HCT116 (cell line): ENCODE measurements around the gene COL1A1. TPM values are rescaled to one million over a fixed set of nuclear protein-coding genes. Genes with fewer than 3 reads are reported as not detected.

Source experiments
- ATAC-seq: fragments of 200-7000 bp; cut with Tn5 transposase; 2 replicates; pipeline ENCODE4 v1.9.1; 2020; ENCODE audit warnings: mild to moderate bottlenecking, moderate library complexity
- BruUV-seq: library from RNA; stranded (reverse); fragments of 400-500 nt; replicated peaks from 2 replicates; lab custom pipeline; 2021; lab: Mats Ljungman, UMichigan
- CTCF ChIA-PET: fragments of 300-600 bp; sonication (Branson Sonifier 250); formaldehyde crosslinking; loops from one replicate; lab custom pipeline; 2021; ENCODE audit warnings: antibody characterized with exemption; lab: Charles Lee
- POLR2A ChIA-PET: fragments of 300-600, 350-600 bp; sonication (Branson Sonifier 250); formaldehyde crosslinking; loops from one replicate; lab custom pipeline; 2021; ENCODE audit warnings: antibody characterized with exemption; lab: Charles Lee
- RAD21 ChIA-PET, 2 experiments: fragments of 300-600 bp; sonication (Branson Sonifier 250); formaldehyde crosslinking; loops; one replicate each; lab custom pipeline; 2023; ENCODE audit warnings: low total read pairs in 2 of 2; ENCODE audit not compliant: uncharacterized antibody in 2 of 2, unreplicated experiment in 2 of 2, low non-redundant PET in 1 of 2; lab: Charles Lee
- DNase-seq: peaks from one replicate; pipeline ENCODE4 v3.0.0-alpha.2; 2010; ENCODE audit warnings: low read depth, low spot score
- H2AFZ ChIP-seq: fragments of 200-600 bp; shearing (Covaris generic), sonication (generic); 2 replicates; pipeline ENCODE4 v1.6.1; 2017; ENCODE audit warnings: low read depth, mixed run types, mixed read lengths, antibody characterized with exemption, low read length; ENCODE audit not compliant: poor library complexity, severe bottlenecking
- H3K27ac ChIP-seq: 2 replicates; pipeline ENCODE4 v1.5.1; 2012; ENCODE audit warnings: low read depth, low read length
- H3K27me3 ChIP-seq: fragments of 200-600 bp; sonication (generic); 2 replicates; pipeline ENCODE4 v1.6.1; 2016; ENCODE audit warnings: mixed run types, low read length, mixed read lengths; ENCODE audit not compliant: insufficient read depth
- H3K36me3 ChIP-seq, 2 experiments: fragments of 200-500 bp in 1 of 2; fragments of 200-600 bp in 1 of 2; sonication (Bioruptor generic) in 1 of 2; sonication (generic) in 1 of 2; 2 replicates each; pipeline versions ENCODE4 v1.5.1 to v1.6.1; 2014 to 2016; ENCODE audit warnings: low read length in 2 of 2, inconsistent platforms in 1 of 2, mixed read lengths in 1 of 2, mixed run types in 1 of 2; ENCODE audit not compliant: insufficient read depth in 2 of 2, control insufficient read depth in 1 of 2
- H3K4me1 ChIP-seq, 2 experiments: fragments of 200-600 bp in 1 of 2; sonication (generic) in 1 of 2; 2 replicates each; pipeline versions ENCODE4 v1.5.1 to v1.6.1; 2012 to 2017; ENCODE audit warnings: low read length in 2 of 2, inconsistent platforms in 1 of 2, mild to moderate bottlenecking in 1 of 2, mixed read lengths in 1 of 2, mixed run types in 1 of 2, moderate library complexity in 1 of 2; ENCODE audit not compliant: insufficient read depth in 2 of 2, control insufficient read depth in 1 of 2
- H3K4me2 ChIP-seq: fragments of 200-600 bp; sonication (generic); 2 replicates; pipeline ENCODE4 v1.6.1; 2017; ENCODE audit warnings: mixed run types, low read length, mixed read lengths
- H3K4me3 ChIP-seq, 2 experiments: fragments of 200-600 bp in 1 of 2; sonication (generic) in 1 of 2; replicated peaks in 1 of 2; 2 replicates each; pipeline ENCODE4 v1.5.1; 2011 to 2016; ENCODE audit warnings: low read length in 2 of 2, control low read depth in 1 of 2, low read depth in 1 of 2, mild to moderate bottlenecking in 1 of 2, mixed read lengths in 1 of 2, mixed run types in 1 of 2
- H3K79me2 ChIP-seq: fragments of 200-600 bp; sonication (generic); 2 replicates; pipeline ENCODE4 v1.6.1; 2017; ENCODE audit warnings: mild to moderate bottlenecking, mixed run types, low read length, moderate library complexity, mixed read lengths; ENCODE audit not compliant: insufficient read depth
- H3K9ac ChIP-seq: fragments of 200-600 bp; sonication (generic); 2 replicates; pipeline ENCODE4 v1.6.1; 2016; ENCODE audit warnings: low read length, mixed read lengths
- H3K9me2 ChIP-seq: fragments of 200-600 bp; sonication (generic), shearing (Covaris generic); 2 replicates; pipeline ENCODE4 v1.6.1; 2017; ENCODE audit warnings: mixed run types, mild to moderate bottlenecking, moderate library complexity; ENCODE audit not compliant: insufficient read depth
- H3K9me3 ChIP-seq, 2 experiments: fragments of 200-500 bp in 1 of 2; fragments of 200-600 bp in 1 of 2; sonication (Bioruptor generic) in 1 of 2; sonication (generic) in 1 of 2; 2 replicates each; pipeline ENCODE4 v1.6.1; 2014 to 2017; ENCODE audit warnings: low read length in 2 of 2, mixed read lengths in 2 of 2, inconsistent platforms in 1 of 2, low read depth in 1 of 2, mild to moderate bottlenecking in 1 of 2, mixed run types in 1 of 2, moderate library complexity in 1 of 2; ENCODE audit not compliant: control insufficient read depth in 1 of 2, insufficient read depth in 1 of 2
- H4K20me1 ChIP-seq: fragments of 200-600 bp; sonication (generic), shearing (Covaris generic); 2 replicates; pipeline ENCODE4 v1.6.1; 2017; ENCODE audit warnings: mixed run types, mild to moderate bottlenecking, moderate library complexity; ENCODE audit not compliant: insufficient read depth
- CEBPB ChIP-seq: IDR thresholded peaks from 2 replicates; pipeline ENCODE4 v1.6.1; 2012; ENCODE audit warnings: low read depth
- EGR1 ChIP-seq: IDR thresholded peaks from 2 replicates; pipeline ENCODE4 v1.6.1; 2012; ENCODE audit warnings: low read depth
- ELF1 ChIP-seq: IDR thresholded peaks from 2 replicates; pipeline ENCODE4 v1.6.1; 2012; ENCODE audit warnings: low read depth, borderline replicate concordance
- EZH2 ChIP-seq: fragments of 200-600 bp; sonication (generic); IDR thresholded peaks from 2 replicates; pipeline ENCODE4 v1.6.1; 2017; ENCODE audit warnings: antibody characterized with exemption, mixed run types
- EZH2phosphoT487 ChIP-seq: fragments of 200-600 bp; IDR thresholded peaks from 2 replicates; pipeline ENCODE4 v1.6.1; 2018; ENCODE audit warnings: antibody characterized with exemption, borderline replicate concordance
- FOSL1 ChIP-seq: IDR thresholded peaks from 2 replicates; pipeline ENCODE4 v1.6.1; 2012; ENCODE audit warnings: low read depth
- JUND ChIP-seq: IDR thresholded peaks from 2 replicates; pipeline ENCODE4 v1.6.1; 2012
- MAX ChIP-seq: IDR thresholded peaks from 2 replicates; pipeline ENCODE4 v1.6.1; 2012
- POLR2A ChIP-seq: IDR thresholded peaks from 2 replicates; pipeline ENCODE4 v1.7.0; 2011; ENCODE audit warnings: borderline replicate concordance; ENCODE audit not compliant: insufficient read depth, insufficient read length; ENCODE audit errors: extremely low read depth
- POLR2AphosphoS5 ChIP-seq: IDR thresholded peaks from 2 replicates; pipeline ENCODE4 v1.6.1; 2011; ENCODE audit warnings: mild to moderate bottlenecking, low read depth, low read length, moderate library complexity
- RAD21 ChIP-seq: IDR thresholded peaks from 2 replicates; pipeline ENCODE4 v1.6.1; 2012; ENCODE audit warnings: low read depth, mild to moderate bottlenecking
- REST ChIP-seq: IDR thresholded peaks from 2 replicates; pipeline ENCODE4 v1.6.1; 2012; ENCODE audit warnings: low read depth
- SP1 ChIP-seq: IDR thresholded peaks from 2 replicates; pipeline ENCODE4 v1.6.1; 2012; ENCODE audit warnings: low read depth
- SRF ChIP-seq: IDR thresholded peaks from 2 replicates; pipeline ENCODE4 v1.6.1; 2012; ENCODE audit warnings: low read depth
- TCF7L2 ChIP-seq: IDR thresholded peaks from 2 replicates; pipeline ENCODE4 v1.7.0; 2011; ENCODE audit warnings: borderline replicate concordance, inconsistent platforms; ENCODE audit not compliant: insufficient read depth, insufficient read length; ENCODE audit errors: extremely low read depth
- YY1 ChIP-seq: IDR thresholded peaks from 2 replicates; pipeline ENCODE4 v1.6.1; 2011; ENCODE audit warnings: low read length, low read depth, moderate library complexity, mild to moderate bottlenecking; ENCODE audit not compliant: insufficient replicate concordance; ENCODE audit errors: extremely low read depth
- ZBTB33 ChIP-seq: IDR thresholded peaks from 2 replicates; pipeline ENCODE4 v1.6.1; 2011; ENCODE audit warnings: mild to moderate bottlenecking, low read length, moderate library complexity; ENCODE audit not compliant: insufficient replicate concordance; ENCODE audit errors: extremely low read depth
- ZFX ChIP-seq: fragments of 450-650 bp; IDR thresholded peaks from 2 replicates; pipeline ENCODE4 v1.6.1; 2017
- intact Hi-C: fragments of 100-400 bp; cut with micrococcal nuclease; formaldehyde crosslinking; loops from 2 replicates; pipeline ENCODE4 v1.10.0; 2022
- total RNA-seq: library from RNA; stranded (reverse); gene quantifications from one replicate; pipeline ENCODE4 v1.2.1, GENCODE V29; 2021; ENCODE audit not compliant: unreplicated experiment
- TF ChIP-seq, protein P1 (sequence below), 3 experiments: fragments of 200-600 bp in 1 of 3; sonication (generic) in 1 of 3; IDR thresholded peaks in 2 of 3; conservative IDR thresholded peaks in 1 of 3; 2 replicates each; pipeline ENCODE4 v1.5.1; 2012 to 2017; ENCODE audit warnings: low read depth in 2 of 3, low read length in 2 of 3, antibody characterized with exemption in 1 of 3, borderline replicate concordance in 1 of 3, control low read depth in 1 of 3, mild to moderate bottlenecking in 1 of 3, mixed read lengths in 1 of 3, mixed run types in 1 of 3, moderate library complexity in 1 of 3; ENCODE audit not compliant: insufficient read depth in 1 of 3

COL1A1 gene
- total RNA-seq, 1 experiment from 2014 or later: 33.6 TPM

DNA sequence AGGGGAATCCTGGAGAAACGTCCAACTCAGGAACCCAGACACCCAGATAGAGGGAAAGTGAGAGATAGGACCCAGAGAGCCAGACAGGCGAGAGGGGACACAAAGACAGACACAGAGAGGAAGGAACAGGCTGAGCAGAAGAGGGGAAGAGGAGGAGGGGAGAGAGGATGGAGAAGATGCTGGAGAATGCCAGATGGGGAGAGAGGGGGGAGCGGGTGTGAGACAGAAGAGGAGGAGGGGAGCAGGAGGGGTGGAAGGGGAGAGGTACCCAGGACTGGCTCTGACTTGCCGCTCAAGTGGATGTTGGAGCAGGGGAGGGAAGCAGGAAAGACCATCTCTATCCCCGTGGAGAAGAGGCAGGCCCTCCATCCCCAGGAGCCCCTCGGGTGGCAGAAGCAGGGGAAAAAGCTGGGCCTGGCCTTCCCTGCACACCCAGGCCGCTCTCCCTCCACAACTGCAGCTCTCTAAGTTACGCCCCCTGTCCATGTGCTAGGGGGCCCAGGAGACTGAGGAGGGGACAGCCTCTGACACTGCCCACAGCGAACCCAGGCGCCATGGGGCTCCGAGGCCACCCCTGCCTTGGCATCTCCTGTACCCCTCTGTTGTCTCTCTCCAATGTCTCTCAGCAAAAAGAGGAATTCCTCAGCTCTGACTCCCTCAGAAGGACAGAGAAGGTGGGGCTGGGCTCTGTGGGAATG is 55.8 kb downstream of the COL1A1 start:
- TF ChIP-seq, protein P1, sequence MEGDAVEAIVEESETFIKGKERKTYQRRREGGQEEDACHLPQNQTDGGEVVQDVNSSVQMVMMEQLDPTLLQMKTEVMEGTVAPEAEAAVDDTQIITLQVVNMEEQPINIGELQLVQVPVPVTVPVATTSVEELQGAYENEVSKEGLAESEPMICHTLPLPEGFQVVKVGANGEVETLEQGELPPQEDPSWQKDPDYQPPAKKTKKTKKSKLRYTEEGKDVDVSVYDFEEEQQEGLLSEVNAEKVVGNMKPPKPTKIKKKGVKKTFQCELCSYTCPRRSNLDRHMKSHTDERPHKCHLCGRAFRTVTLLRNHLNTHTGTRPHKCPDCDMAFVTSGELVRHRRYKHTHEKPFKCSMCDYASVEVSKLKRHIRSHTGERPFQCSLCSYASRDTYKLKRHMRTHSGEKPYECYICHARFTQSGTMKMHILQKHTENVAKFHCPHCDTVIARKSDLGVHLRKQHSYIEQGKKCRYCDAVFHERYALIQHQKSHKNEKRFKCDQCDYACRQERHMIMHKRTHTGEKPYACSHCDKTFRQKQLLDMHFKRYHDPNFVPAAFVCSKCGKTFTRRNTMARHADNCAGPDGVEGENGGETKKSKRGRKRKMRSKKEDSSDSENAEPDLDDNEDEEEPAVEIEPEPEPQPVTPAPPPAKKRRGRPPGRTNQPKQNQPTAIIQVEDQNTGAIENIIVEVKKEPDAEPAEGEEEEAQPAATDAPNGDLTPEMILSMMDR (IDR thresholded peaks at IDR 0.05 in 2 of 3, conservative IDR thresholded peaks at IDR 0.05 in 1 of 3; ENCODE audit: borderline replicate concordance in 1 of 3, insufficient read depth in 1 of 3, low read depth in 2 of 3, low read length in 2 of 3): no peak
- TF ChIP-seq ZBTB33: no peak
- TF ChIP-seq FOSL1: no peak
- TF ChIP-seq REST: no peak
- TF ChIP-seq EZH2phosphoT487: no peak
- no peak for TF ChIP-seq ZFX
- TF ChIP-seq EZH2: no peak
- TF ChIP-seq YY1: no peak
- TF ChIP-seq POLR2A: no peak
- no peak for TF ChIP-seq SRF
- no peak for TF ChIP-seq RAD21
- no peak for TF ChIP-seq CEBPB
- TF ChIP-seq SP1: no peak
- no peak for TF ChIP-seq TCF7L2
- TF ChIP-seq MAX: no peak
- TF ChIP-seq ELF1: no peak
- no peak for TF ChIP-seq JUND
- TF ChIP-seq POLR2AphosphoS5: no peak
- TF ChIP-seq EGR1: no peak
- no TSS peak for BruUV-seq
- H3K4me3 ChIP-seq: no peak overlapping the region
- H3K79me2 ChIP-seq: peaks cover 90% of the 10 kb centered on the region
- no peaks in the 10 kb centered on the region for H3K27me3 ChIP-seq
- CTCF ChIA-PET: interaction anchor here (0.9 kb wide), 1 partner anchor 9 kb away, joined by 4 read pairs; no protein-coding TSS in a partner anchor
- H3K4me2 ChIP-seq: no peak overlapping the region
- no peak overlapping the region for H2AFZ ChIP-seq
- no peaks in the 10 kb centered on the region for H3K9me2 ChIP-seq
- H3K9ac ChIP-seq: no peak overlapping the region
- H3K9me3 ChIP-seq: no peaks in the 10 kb centered on the region
- intact Hi-C loops: no loop called here
- ATAC-seq (no peak), DNase-seq (no peak)
- POLR2A ChIA-PET: interaction anchor here (0.9 kb wide), 1 partner anchor 32 kb away, joined by 3 read pairs; no protein-coding TSS in a partner anchor
- H3K27ac ChIP-seq: no peak overlapping the region; the same call in 1 of the 2 replicates
- peaks cover 10 to 24% of the 10 kb centered on the region in 2 experiments; a peak in 3 of 4 replicates for H3K4me1 ChIP-seq
- RAD21 ChIA-PET: no interaction called here
- peaks cover 48 to 65% of the 10 kb centered on the region in 2 experiments for H3K36me3 ChIP-seq
- H4K20me1 ChIP-seq: no peaks in the 10 kb centered on the region
